ENCODE measurements around the gene MRPL17. TPM values are rescaled to one million over a fixed set of nuclear protein-coding genes. Genes with fewer than 3 reads are reported as not detected.

Gene MRPL17
- total RNA-seq (10.0 TPM), polyA plus RNA-seq (10 to 100 TPM; 18.5 to 35.5 (median 25.1) TPM)

DNA sequence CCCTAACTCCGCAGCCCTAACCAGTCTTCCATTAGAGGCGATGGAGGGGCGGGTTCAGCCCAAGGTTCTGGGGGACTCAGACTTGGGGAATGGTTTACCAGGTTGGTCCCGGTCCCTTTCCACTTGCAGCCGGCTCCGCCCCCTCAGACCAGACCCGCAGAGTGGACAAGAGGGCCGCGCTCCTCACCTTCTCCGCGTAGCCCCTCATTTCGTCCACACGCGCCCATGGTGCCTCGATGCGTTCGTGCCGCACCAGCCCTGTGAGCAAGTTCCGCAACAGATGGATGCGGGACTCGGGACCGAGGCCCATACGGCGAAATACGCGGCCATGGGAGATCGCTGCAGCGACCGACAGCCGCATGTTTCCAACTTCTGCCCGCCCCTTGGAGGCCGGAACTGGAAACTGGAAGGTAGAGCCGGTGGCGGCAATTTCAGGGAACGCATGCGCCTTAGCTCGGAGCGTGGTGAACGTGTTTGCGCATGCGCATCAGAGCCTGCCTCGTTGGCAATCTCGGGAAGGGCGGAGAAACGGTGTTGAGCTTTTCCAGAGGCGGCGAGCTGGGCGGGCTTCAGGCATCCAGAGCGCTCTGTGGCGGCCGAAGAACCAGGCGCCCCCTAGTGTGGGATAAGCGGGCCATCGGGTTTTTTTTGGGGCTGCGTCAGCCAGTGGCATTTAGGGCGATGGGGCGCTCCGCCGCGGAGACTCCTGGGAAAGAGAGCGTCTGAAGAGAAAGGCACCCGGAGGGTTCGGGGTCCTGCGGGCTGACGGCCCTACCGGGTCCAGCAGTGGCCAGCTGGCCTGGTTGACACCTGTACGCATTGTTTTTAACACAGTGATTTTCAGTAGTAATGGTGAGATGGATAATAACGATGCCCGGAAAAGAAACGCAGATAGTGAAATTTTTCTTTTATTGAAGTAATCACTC lies at the start of gene MRPL17:
Gene MRPL17 (minus strand): TSS at position 405 of the 926 bp plus-strand sequence. CDS start 44 bp downstream, at position 361.
- H3K27me3 ChIP-seq (ENCODE audit: control insufficient read depth, insufficient read depth, low read length), result no peaks in the 10 kb centered on the region
- H3K9me3 Mint-ChIP-seq, result peaks cover 0 to 2% (median 0%) of the 10 kb centered on the region in 7 donors

DNA sequence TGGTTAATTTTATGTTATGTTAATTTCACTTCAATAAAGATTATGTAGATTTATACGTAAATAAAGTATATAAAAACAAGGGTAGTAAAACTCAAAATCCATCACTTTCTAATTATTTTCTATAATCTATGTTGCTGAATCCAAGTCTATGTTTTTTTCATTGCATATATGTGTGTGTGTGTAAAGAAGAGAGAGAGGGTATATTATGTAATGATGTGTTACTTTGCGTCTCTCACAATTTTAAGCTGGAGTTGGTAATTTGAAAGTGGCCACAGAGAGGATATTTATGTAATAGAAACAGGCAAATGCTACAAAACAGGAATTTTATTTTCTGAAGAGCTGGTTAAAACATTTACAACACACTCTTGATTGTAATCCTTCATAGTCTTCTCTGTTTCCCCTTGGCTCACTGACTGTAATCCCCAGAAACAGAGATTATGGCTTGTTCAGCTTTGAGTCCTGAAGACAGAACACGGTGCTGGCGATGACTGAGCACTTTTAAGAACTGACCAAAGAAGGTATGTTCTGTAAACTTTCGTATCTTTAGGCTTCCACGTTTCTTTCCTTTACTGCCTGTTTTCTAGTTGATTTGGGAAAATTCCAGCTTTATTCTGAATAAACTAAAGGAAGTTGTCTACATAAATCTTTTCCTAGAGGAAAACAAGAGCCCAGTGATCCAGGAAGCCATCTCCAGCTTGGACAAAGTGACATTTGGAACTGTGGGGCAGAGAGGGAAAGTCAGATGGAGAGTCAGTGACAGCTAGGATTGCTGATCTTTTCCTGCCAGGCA lies 45.0 kb upstream of the MRPL17 start:
- H3K4me1 Mint-ChIP-seq, result peaks cover 39 to 90% (median 57%) of the 10 kb centered on the region in 4 donors

More for the DNA sequence above, at the start of gene MRPL17:
- peak within 1 kb of the TSS; percentile 97 for H3K4me3 ChIP-seq (ENCODE audit: low read depth, low read length)
- H3K27ac ChIP-seq (ENCODE audit: insufficient read depth, low read length, poor library complexity, severe bottlenecking), result peak within 1 kb of the TSS; percentile 89
- H3K36me3 ChIP-seq (ENCODE audit: control insufficient read depth, insufficient read depth, low read length), result peaks cover 12% of the 10 kb centered on the region
- ATAC-seq (ENCODE audit: low read depth in 2 of 2), result peak; percentile 95 to 97
- H3K9me3 ChIP-seq (ENCODE audit: control insufficient read depth in 2 of 2, low read length in 2 of 2), result no peaks in the 10 kb centered on the region
- peaks cover 18% of the 10 kb centered on the region for H3K4me1 ChIP-seq (ENCODE audit: control insufficient read depth, insufficient read depth, low read length, poor library complexity, severe bottlenecking)
- peaks cover 6 to 44% (median 29%) of the 10 kb centered on the region in 4 donors for H3K4me1 Mint-ChIP-seq
- peak within 1 kb of the TSS; percentile 95 to 100 (median 99) for H3K27ac Mint-ChIP-seq
- H3K27me3 Mint-ChIP-seq, result no peaks in the 10 kb centered on the region
- peak; percentile 99 to 100 (median 100) for DNase-seq
- peak within 1 kb of the TSS; percentile 90 to 99 (median 98) for H3K4me3 Mint-ChIP-seq
- H3K36me3 Mint-ChIP-seq, result peaks cover 10% of the 10 kb centered on the region

DNA sequence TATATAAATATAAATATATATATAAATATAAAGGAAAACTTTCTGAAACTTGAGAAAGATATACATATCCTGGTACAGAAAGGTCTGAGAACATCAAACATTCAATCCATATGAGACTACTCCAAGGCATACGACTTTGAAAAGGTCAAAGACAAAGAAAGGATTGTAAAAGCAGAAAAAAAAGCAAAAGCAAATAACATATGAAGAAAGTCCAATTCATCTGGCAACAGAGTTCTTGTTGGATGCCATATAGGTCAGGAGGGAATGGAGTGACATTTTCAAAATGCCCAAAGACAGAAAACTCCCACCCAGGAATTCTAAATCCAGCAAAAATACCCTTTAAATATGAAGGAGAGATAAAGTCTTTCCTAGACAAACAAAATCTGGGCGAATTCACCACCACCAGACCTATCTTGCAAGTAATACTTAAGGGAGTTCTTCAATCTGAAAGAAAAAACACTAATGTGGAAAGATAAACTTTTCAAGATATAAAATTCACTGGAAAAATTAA lies 42.3 kb upstream of the MRPL17 start:
- Histone ChIP-seq H3K27me3 (ENCODE audit: control insufficient read depth, insufficient read depth, low read length) (no peaks in the 10 kb centered on the region), H3K4me1 (ENCODE audit: control insufficient read depth, insufficient read depth, low read length, poor library complexity, severe bottlenecking) (peaks cover 49% of the 10 kb centered on the region), H3K9me3 (ENCODE audit: control insufficient read depth in 2 of 2, low read length in 2 of 2) (peaks cover 22 to 23% of the 10 kb centered on the region in 2 experiments), H3K4me3 (ENCODE audit: low read depth, low read length) (peak overlapping the region; percentile 33), H3K27ac (ENCODE audit: insufficient read depth, low read length, poor library complexity, severe bottlenecking) (peak overlapping the region; percentile 30), H3K36me3 (ENCODE audit: control insufficient read depth, insufficient read depth, low read length) (peaks cover 67% of the 10 kb centered on the region)
- H3K4me3 Mint-ChIP-seq, result peak overlapping the region in 2 of 4 donors; percentile 59 to 66
- DNase-seq (no peak), ATAC-seq (ENCODE audit: low read depth in 2 of 2) (no peak)
- peaks cover 53 to 94% (median 70%) of the 10 kb centered on the region in 4 donors for H3K4me1 Mint-ChIP-seq
- H3K36me3 Mint-ChIP-seq, result peaks cover 63% of the 10 kb centered on the region
- H3K9me3 Mint-ChIP-seq, result peaks cover 0 to 23% (median 6%) of the 10 kb centered on the region in 7 donors
- peak overlapping the region in 2 of 3 donors; percentile 14 to 67 for H3K27ac Mint-ChIP-seq
- H3K27me3 Mint-ChIP-seq, result no peaks in the 10 kb centered on the region

More for the DNA sequence above, 45.0 kb upstream of the MRPL17 start:
- peaks cover 0 to 19% (median 0%) of the 10 kb centered on the region in 7 donors for H3K9me3 Mint-ChIP-seq
- H3K4me3 Mint-ChIP-seq, result peak overlapping the region in 3 of 4 donors; percentile 61 to 69 (median 66)
- peaks cover 17 to 18% of the 10 kb centered on the region in 2 experiments for H3K9me3 ChIP-seq (ENCODE audit: control insufficient read depth in 2 of 2, low read length in 2 of 2)
- peaks cover 46% of the 10 kb centered on the region for H3K36me3 ChIP-seq (ENCODE audit: control insufficient read depth, insufficient read depth, low read length)
- no peaks in the 10 kb centered on the region for H3K27me3 ChIP-seq (ENCODE audit: control insufficient read depth, insufficient read depth, low read length)
- no peaks in the 10 kb centered on the region for H3K27me3 Mint-ChIP-seq
- peak overlapping the region in 2 of 3 donors; percentile 42 to 75 for H3K27ac Mint-ChIP-seq
- peak overlapping the region; percentile 41 for H3K4me3 ChIP-seq (ENCODE audit: low read depth, low read length)
- ATAC-seq (ENCODE audit: low read depth in 2 of 2) (no peak), DNase-seq (no peak)
- H3K27ac ChIP-seq (ENCODE audit: insufficient read depth, low read length, poor library complexity, severe bottlenecking), result peak overlapping the region; percentile 42
- H3K36me3 Mint-ChIP-seq, result peaks cover 52% of the 10 kb centered on the region
- peaks cover 31% of the 10 kb centered on the region for H3K4me1 ChIP-seq (ENCODE audit: control insufficient read depth, insufficient read depth, low read length, poor library complexity, severe bottlenecking)

DNA sequence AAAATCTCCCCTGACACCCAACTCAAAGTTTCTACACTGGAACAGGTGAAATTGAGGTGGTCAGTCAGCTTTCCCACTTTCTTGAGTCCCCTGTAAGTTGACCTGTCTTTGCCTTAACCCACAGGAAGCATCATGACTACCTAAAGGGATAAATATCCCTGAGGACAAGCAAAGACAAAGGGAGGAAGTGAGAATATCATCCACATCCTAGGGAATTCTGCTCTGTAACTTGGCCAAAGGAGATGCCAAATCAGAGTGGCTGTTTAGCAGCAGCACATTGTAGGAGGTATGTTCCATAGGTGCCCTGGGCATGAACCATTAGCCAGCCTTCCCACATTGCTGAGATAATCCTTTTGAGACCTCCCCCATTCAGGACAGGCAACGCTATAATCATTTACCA lies 40.9 kb upstream of the MRPL17 start:
- peaks cover 53 to 97% (median 70%) of the 10 kb centered on the region in 4 donors for H3K4me1 Mint-ChIP-seq
- peak overlapping the region in 1 of 3 donors; percentile 63 for H3K27ac Mint-ChIP-seq
- Histone ChIP-seq H3K4me1 (ENCODE audit: control insufficient read depth, insufficient read depth, low read length, poor library complexity, severe bottlenecking) (peaks cover 49% of the 10 kb centered on the region), H3K36me3 (ENCODE audit: control insufficient read depth, insufficient read depth, low read length) (peaks cover 69% of the 10 kb centered on the region), H3K27me3 (ENCODE audit: control insufficient read depth, insufficient read depth, low read length) (no peaks in the 10 kb centered on the region), H3K27ac (ENCODE audit: insufficient read depth, low read length, poor library complexity, severe bottlenecking) (peak overlapping the region; percentile 15), H3K4me3 (ENCODE audit: low read depth, low read length) (peak overlapping the region; percentile 38), H3K9me3 (ENCODE audit: control insufficient read depth in 2 of 2, low read length in 2 of 2) (peaks cover 22 to 23% of the 10 kb centered on the region in 2 experiments)
- ATAC-seq (ENCODE audit: low read depth in 2 of 2) (no peak), DNase-seq (no peak)
- H3K27me3 Mint-ChIP-seq, result no peaks in the 10 kb centered on the region
- peaks cover 74% of the 10 kb centered on the region for H3K36me3 Mint-ChIP-seq
- H3K9me3 Mint-ChIP-seq, result peaks cover 0 to 23% (median 7%) of the 10 kb centered on the region in 7 donors
- peak overlapping the region in 1 of 4 donors; percentile 69 for H3K4me3 Mint-ChIP-seq

DNA sequence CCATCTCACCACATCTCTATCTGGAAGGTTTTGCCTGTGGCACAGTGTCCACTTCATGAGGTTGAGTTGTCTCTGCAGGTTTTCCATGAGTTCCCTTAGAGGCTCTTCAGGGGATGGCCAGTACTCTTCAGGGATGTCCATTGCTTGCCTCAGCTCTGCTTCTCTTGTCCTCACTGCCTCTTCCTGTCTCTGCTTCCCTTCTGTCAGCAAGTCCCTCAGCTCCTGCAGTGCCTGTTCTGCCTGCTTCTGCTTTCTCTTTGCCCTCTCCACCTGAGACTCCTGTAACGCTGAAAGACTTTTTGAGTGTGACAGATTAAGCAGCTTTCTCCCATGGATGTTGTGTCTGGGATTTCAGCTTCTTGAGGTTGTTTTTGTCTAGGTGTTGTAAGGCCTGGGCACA lies 38.2 kb upstream of the MRPL17 start:
- Mint-ChIP-seq H3K27me3 (no peaks in the 10 kb centered on the region), H3K36me3 (peaks cover 58% of the 10 kb centered on the region), H3K27ac (peak overlapping the region; percentile 86 to 98 (median 88)), H3K4me3 (peak overlapping the region in 3 of 4 donors; percentile 17 to 74 (median 63)), H3K9me3 (peaks cover 0 to 24% (median 8%) of the 10 kb centered on the region in 7 donors), H3K4me1 (peaks cover 42 to 93% (median 56%) of the 10 kb centered on the region in 4 donors)
- ATAC-seq (ENCODE audit: low read depth in 2 of 2) (no peak), DNase-seq (no peak)
- peaks cover 58% of the 10 kb centered on the region for H3K36me3 ChIP-seq (ENCODE audit: control insufficient read depth, insufficient read depth, low read length)
- peaks cover 16 to 19% of the 10 kb centered on the region in 2 experiments for H3K9me3 ChIP-seq (ENCODE audit: control insufficient read depth in 2 of 2, low read length in 2 of 2)
- peak overlapping the region; percentile 43 for H3K4me3 ChIP-seq (ENCODE audit: low read depth, low read length)
- H3K4me1 ChIP-seq (ENCODE audit: control insufficient read depth, insufficient read depth, low read length, poor library complexity, severe bottlenecking), result peaks cover 37% of the 10 kb centered on the region
- no peaks in the 10 kb centered on the region for H3K27me3 ChIP-seq (ENCODE audit: control insufficient read depth, insufficient read depth, low read length)
- H3K27ac ChIP-seq (ENCODE audit: insufficient read depth, low read length, poor library complexity, severe bottlenecking), result no peak overlapping the region

DNA sequence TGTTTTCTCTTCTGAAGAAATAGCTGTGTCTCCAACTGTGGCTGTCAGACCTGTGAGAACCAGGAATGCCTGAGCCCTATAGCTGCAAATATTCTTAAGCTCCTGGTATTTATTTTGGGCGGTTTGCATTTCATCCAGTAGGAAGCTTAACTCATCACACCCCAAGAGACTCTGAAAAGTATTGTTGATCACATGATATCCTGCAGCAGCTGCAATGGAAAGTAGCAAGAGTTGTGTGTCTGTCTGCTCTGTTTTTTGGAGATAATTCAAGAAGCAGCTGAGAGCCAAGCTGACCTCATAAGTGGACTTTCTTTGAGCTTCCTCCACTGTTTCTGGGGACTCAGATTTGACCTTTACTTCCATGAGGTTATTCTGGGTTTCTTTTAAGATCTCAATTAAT lies 36.4 kb upstream of the MRPL17 start:
- Mint-ChIP-seq H3K9me3 (peaks cover 0 to 23% (median 7%) of the 10 kb centered on the region in 7 donors), H3K27me3 (no peaks in the 10 kb centered on the region), H3K36me3 (peaks cover 58% of the 10 kb centered on the region), H3K4me1 (peaks cover 30 to 91% (median 52%) of the 10 kb centered on the region in 4 donors), H3K27ac (peak overlapping the region; percentile 68 to 71 (median 71)), H3K4me3 (peak overlapping the region in 1 of 4 donors; percentile 15)
- ATAC-seq (ENCODE audit: low read depth in 2 of 2) (no peak), DNase-seq (no peak)
- Histone ChIP-seq H3K9me3 (ENCODE audit: control insufficient read depth in 2 of 2, low read length in 2 of 2) (peaks cover 9 to 16% of the 10 kb centered on the region in 2 experiments), H3K27me3 (ENCODE audit: control insufficient read depth, insufficient read depth, low read length) (no peaks in the 10 kb centered on the region), H3K4me3 (ENCODE audit: low read depth, low read length) (no peak overlapping the region), H3K36me3 (ENCODE audit: control insufficient read depth, insufficient read depth, low read length) (peaks cover 47% of the 10 kb centered on the region), H3K4me1 (ENCODE audit: control insufficient read depth, insufficient read depth, low read length, poor library complexity, severe bottlenecking) (peaks cover 34% of the 10 kb centered on the region), H3K27ac (ENCODE audit: insufficient read depth, low read length, poor library complexity, severe bottlenecking) (no peak overlapping the region)

DNA sequence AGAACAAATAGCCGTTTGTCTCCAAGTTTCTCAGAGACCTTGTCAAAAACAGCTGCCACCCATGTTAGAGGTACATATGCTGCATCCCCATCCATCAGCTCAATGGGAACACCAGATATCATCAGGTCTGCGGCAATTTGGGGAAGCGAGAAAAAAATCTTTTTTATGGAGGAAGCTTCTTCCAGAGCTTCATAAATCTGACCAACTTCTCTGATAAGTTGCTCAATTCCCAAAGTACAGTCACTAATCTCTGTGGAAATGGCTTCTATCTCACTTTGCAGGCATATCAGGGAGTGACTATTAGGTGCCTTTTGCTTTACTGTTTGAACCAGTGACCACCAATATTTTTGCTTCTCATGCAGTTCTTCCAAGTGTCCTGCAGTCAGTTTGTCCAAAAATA lies 34.3 kb upstream of the MRPL17 start:
- ATAC-seq (ENCODE audit: low read depth in 2 of 2) (no peak), DNase-seq (no peak)
- Histone ChIP-seq H3K27ac (ENCODE audit: insufficient read depth, low read length, poor library complexity, severe bottlenecking) (no peak overlapping the region), H3K27me3 (ENCODE audit: control insufficient read depth, insufficient read depth, low read length) (no peaks in the 10 kb centered on the region), H3K4me3 (ENCODE audit: low read depth, low read length) (no peak overlapping the region), H3K36me3 (ENCODE audit: control insufficient read depth, insufficient read depth, low read length) (peaks cover 27% of the 10 kb centered on the region), H3K4me1 (ENCODE audit: control insufficient read depth, insufficient read depth, low read length, poor library complexity, severe bottlenecking) (peaks cover 17% of the 10 kb centered on the region), H3K9me3 (ENCODE audit: control insufficient read depth in 2 of 2, low read length in 2 of 2) (peaks cover 0 to 2% of the 10 kb centered on the region in 2 experiments)
- peaks cover 0 to 22% (median 7%) of the 10 kb centered on the region in 7 donors for H3K9me3 Mint-ChIP-seq
- H3K36me3 Mint-ChIP-seq, result peaks cover 44% of the 10 kb centered on the region
- peak overlapping the region in 1 of 3 donors; percentile 26 for H3K27ac Mint-ChIP-seq
- H3K4me1 Mint-ChIP-seq, result peaks cover 19 to 82% (median 41%) of the 10 kb centered on the region in 4 donors
- no peaks in the 10 kb centered on the region for H3K27me3 Mint-ChIP-seq
- H3K4me3 Mint-ChIP-seq, result no peak overlapping the region

Measured in CD4-positive, CD25-positive, alpha-beta regulatory T cell (primary cell).